Caco-2 (cell line): ENCODE results near the gene SIGLEC9. TPM values are rescaled to one million over a fixed set of nuclear protein-coding genes. Genes with fewer than 3 reads are reported as not detected.

ENCODE experiments used
- BruUV-seq: library from RNA; stranded (reverse); fragments of 400-500 nt; replicated peaks from 2 replicates; lab custom pipeline; 2021; lab: Mats Ljungman, UMichigan
- CTCF ChIA-PET: fragments of 300-600 bp; sonication (Branson Sonifier 250); formaldehyde crosslinking; loops from one replicate; lab custom pipeline; 2022; ENCODE audit warnings: antibody characterized with exemption; lab: Charles Lee
- POLR2A ChIA-PET: fragments of 300-600 bp; sonication (Branson Sonifier 250); formaldehyde crosslinking; loops from one replicate; lab custom pipeline; 2022; ENCODE audit warnings: antibody characterized with exemption; lab: Charles Lee
- DNase-seq, 2 experiments: peaks; one replicate each; pipeline versions ENCODE4 v3.0.0 to v3.0.0-alpha.2; 2020 to 2022
- H3K27me3 ChIP-seq: replicated peaks from 2 replicates; pipeline ENCODE4 v1.6.0; 2011; ENCODE audit warnings: low read length; ENCODE audit not compliant: control insufficient read depth, insufficient read depth
- H3K36me3 ChIP-seq: 2 replicates; pipeline ENCODE4 v1.5.1; 2011; ENCODE audit warnings: low read length; ENCODE audit not compliant: control insufficient read depth, insufficient read depth
- H3K4me1 ChIP-seq: fragments of 250-450 bp; sonication (Bioruptor Pico); 2 replicates; pipeline ENCODE4 v1.5.1; 2020; ENCODE audit warnings: mild to moderate bottlenecking
- H3K4me3 ChIP-seq: 2 replicates; pipeline ENCODE4 v1.5.1; 2011; ENCODE audit warnings: low read depth, mild to moderate bottlenecking, control low read depth, low read length
- H3K9me3 ChIP-seq: fragments of 250-450 bp; sonication (Bioruptor Pico); 2 replicates; pipeline ENCODE4 v1.5.1; 2020; ENCODE audit warnings: mild to moderate bottlenecking, moderate library complexity
- H3K27ac Mint-ChIP-seq: one replicate; pipeline ENCODE4 v1.8.0; 2022; ENCODE audit warnings: mixed read lengths; ENCODE audit not compliant: unreplicated experiment
- H3K27me3 Mint-ChIP-seq: one replicate; pipeline ENCODE4 v1.8.0; 2022; ENCODE audit warnings: mixed read lengths; ENCODE audit not compliant: insufficient read depth, unreplicated experiment
- H3K36me3 Mint-ChIP-seq: one replicate; pipeline ENCODE4 v1.8.0; 2022; ENCODE audit warnings: mild to moderate bottlenecking, mixed read lengths; ENCODE audit not compliant: insufficient read depth, unreplicated experiment
- H3K4me1 Mint-ChIP-seq: one replicate; pipeline ENCODE4 v1.8.0; 2022; ENCODE audit warnings: low read depth, mixed read lengths; ENCODE audit not compliant: unreplicated experiment
- H3K4me3 Mint-ChIP-seq: one replicate; pipeline ENCODE4 v1.8.0; 2022; ENCODE audit warnings: mild to moderate bottlenecking, moderate library complexity, mixed read lengths; ENCODE audit not compliant: unreplicated experiment
- H3K9me3 Mint-ChIP-seq: one replicate; pipeline ENCODE4 v1.8.0; 2022; ENCODE audit warnings: mixed read lengths; ENCODE audit not compliant: unreplicated experiment
- CTCF ChIP-seq, 2 experiments: fragments of 200-600 bp in 1 of 2; IDR thresholded peaks; 1 replicate in 1 of 2; 2 replicates in 1 of 2; pipeline versions ENCODE4 v1.5.1 to v1.8.0; 2011 to 2022; ENCODE audit warnings: antibody characterized with exemption in 1 of 2, control low read depth in 1 of 2, inconsistent platforms in 1 of 2, low read depth in 1 of 2, low read length in 1 of 2, mild to moderate bottlenecking in 1 of 2, moderate library complexity in 1 of 2; ENCODE audit not compliant: insufficient read depth in 1 of 2, severe bottlenecking in 1 of 2, unreplicated experiment in 1 of 2
- intact Hi-C: fragments of 100-400 bp; cut with micrococcal nuclease; formaldehyde crosslinking; loops from one replicate; pipeline ENCODE4 v1.10.0; 2022; ENCODE audit not compliant: unreplicated experiment
- total RNA-seq: library from RNA; stranded (reverse); gene quantifications from 2 replicates; pipeline ENCODE4 v1.2.3, GENCODE V29; 2022

The SIGLEC9 gene
- total RNA-seq, 1 experiment from 2014 or later, result not detected

- Mint-ChIP-seq H3K27ac (no peak overlapping the region), H3K27me3 (peaks cover 8% of the 10 kb centered on the region), H3K4me3 (no peak overlapping the region), H3K9me3 (no peaks in the 10 kb centered on the region), H3K4me1 (no peaks in the 10 kb centered on the region), H3K36me3 (no peaks in the 10 kb centered on the region)
- Histone ChIP-seq H3K36me3 (no peaks in the 10 kb centered on the region), H3K4me3 (no peak overlapping the region), H3K4me1 (no peaks in the 10 kb centered on the region), H3K9me3 (no peaks in the 10 kb centered on the region), H3K27me3 (no peaks in the 10 kb centered on the region)
- no peak for DNase-seq
- CTCF ChIA-PET, result no interaction called here
- POLR2A ChIA-PET, result no interaction called here
- intact Hi-C loops, result no loop called here
- BruUV-seq, result no TSS peak
- no peak for TF ChIP-seq CTCF (IDR thresholded peaks at IDR 0.05; ENCODE audit: insufficient read depth in 1 of 2, low read depth in 1 of 2, low read length in 1 of 2, severe bottlenecking in 1 of 2, unreplicated experiment in 1 of 2)
Observed at GRCh38 chr19:51120160-51120559, 4.5 kb upstream of the SIGLEC9 start.

- TF ChIP-seq CTCF (IDR thresholded peaks at IDR 0.05; ENCODE audit: insufficient read depth in 1 of 2, low read depth in 1 of 2, low read length in 1 of 2, severe bottlenecking in 1 of 2, unreplicated experiment in 1 of 2), result no peak
- Mint-ChIP-seq H3K27ac (no peak overlapping the region), H3K36me3 (no peaks in the 10 kb centered on the region), H3K27me3 (peaks cover 8% of the 10 kb centered on the region), H3K4me3 (no peak overlapping the region), H3K4me1 (no peaks in the 10 kb centered on the region), H3K9me3 (no peaks in the 10 kb centered on the region)
- Histone ChIP-seq H3K36me3 (no peaks in the 10 kb centered on the region), H3K4me1 (no peaks in the 10 kb centered on the region), H3K4me3 (no peak overlapping the region), H3K27me3 (no peaks in the 10 kb centered on the region), H3K9me3 (no peaks in the 10 kb centered on the region)
- no TSS peak for BruUV-seq
- DNase-seq, result no peak
- ChIA-PET CTCF (no interaction called here), POLR2A (no interaction called here)
- intact Hi-C loops, result no loop called here
Observed at GRCh38 chr19:51121257-51121656, 3.4 kb upstream of the SIGLEC9 start.

DNA sequence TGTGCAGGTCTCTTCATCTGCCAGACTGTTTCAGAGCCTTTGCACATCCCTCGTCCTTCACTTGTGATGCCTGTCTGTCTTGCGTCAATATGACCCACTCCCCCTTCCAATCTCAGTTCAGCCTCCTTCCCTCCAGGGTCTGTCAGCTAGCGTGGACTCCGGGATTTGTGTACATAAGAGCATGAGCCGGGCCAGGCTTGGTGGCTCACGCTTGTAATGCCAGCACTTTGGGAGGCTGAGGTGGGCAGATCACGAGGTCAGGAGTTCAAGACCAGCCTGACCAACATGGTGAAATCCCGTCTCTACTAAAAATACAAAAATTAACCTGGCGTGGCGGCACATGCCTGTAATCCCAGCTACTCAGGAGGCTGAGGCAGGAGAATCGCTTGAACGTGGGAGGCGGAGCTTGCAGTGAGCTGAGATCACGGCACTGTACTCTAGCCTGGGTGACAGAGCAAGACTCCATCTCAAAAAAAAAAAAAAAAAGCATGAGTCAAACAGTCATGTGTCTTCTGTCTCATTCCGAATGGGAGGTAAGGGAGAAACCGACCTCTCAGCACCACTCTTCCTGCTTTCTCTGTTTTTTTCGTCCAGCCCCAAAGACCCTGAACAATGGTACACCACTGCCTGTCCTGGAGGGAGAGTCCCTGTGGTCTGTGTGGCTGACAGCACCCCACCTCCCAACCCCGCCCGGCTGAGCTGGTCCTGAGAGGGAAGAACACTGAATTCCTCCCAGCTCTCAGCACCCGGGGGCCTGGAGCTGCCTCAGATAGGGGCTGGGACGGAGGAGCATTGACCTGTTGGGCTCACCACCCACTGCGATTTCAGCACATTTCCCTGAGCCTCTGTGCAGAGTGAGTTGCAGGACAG lies 2.4 kb upstream of the SIGLEC9 start:
- Histone ChIP-seq H3K27me3 (no peaks in the 10 kb centered on the region), H3K36me3 (no peaks in the 10 kb centered on the region), H3K9me3 (no peaks in the 10 kb centered on the region), H3K4me1 (no peaks in the 10 kb centered on the region), H3K4me3 (no peak overlapping the region)
- no peaks in the 10 kb centered on the region for H3K36me3 Mint-ChIP-seq
- no peaks in the 10 kb centered on the region for H3K9me3 Mint-ChIP-seq
- intact Hi-C loops, result no loop called here
- CTCF ChIA-PET, result no interaction called here
- POLR2A ChIA-PET, result no interaction called here
- H3K4me3 Mint-ChIP-seq, result no peak overlapping the region
- H3K27me3 Mint-ChIP-seq, result peaks cover 8% of the 10 kb centered on the region
- H3K4me1 Mint-ChIP-seq, result no peaks in the 10 kb centered on the region
- no peak overlapping the region for H3K27ac Mint-ChIP-seq
- BruUV-seq, result no TSS peak
- no peak for TF ChIP-seq CTCF (IDR thresholded peaks at IDR 0.05; ENCODE audit: insufficient read depth in 1 of 2, low read depth in 1 of 2, low read length in 1 of 2, severe bottlenecking in 1 of 2, unreplicated experiment in 1 of 2)
- DNase-seq, result no peak
